C4-2B (cell line): ENCODE results near the gene ST8SIA4.

ENCODE experiments used
- ZFX ChIP-seq: fragments of 450-650 bp; IDR thresholded peaks from 2 replicates; pipeline ENCODE4 v1.6.1; 2017
- TF ChIP-seq, protein P1 (sequence below): fragments of 450-650 bp; conservative IDR thresholded peaks from 2 replicates; pipeline ENCODE4 v1.5.1; 2017; ENCODE audit warnings: mild to moderate bottlenecking

DNA sequence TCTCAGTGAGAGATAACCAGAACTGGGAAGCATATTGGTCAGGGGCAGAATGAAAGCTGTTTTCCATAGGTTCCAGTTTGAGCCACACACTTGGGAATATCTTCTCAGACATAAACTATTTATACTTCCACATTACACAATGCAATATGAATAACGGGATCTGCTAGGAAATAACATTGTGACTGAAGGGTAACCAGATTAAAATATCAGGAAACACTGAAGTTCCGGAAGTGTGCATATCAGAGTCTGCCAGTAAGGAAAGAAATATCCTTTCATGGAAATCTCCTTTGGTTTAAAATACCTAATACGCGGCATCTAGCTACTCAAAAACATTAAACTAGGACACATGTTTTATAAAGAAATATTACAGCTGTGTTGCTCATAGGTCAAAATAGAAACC is 56.3 kb downstream of the ST8SIA4 start:
- TF ChIP-seq, protein P1, sequence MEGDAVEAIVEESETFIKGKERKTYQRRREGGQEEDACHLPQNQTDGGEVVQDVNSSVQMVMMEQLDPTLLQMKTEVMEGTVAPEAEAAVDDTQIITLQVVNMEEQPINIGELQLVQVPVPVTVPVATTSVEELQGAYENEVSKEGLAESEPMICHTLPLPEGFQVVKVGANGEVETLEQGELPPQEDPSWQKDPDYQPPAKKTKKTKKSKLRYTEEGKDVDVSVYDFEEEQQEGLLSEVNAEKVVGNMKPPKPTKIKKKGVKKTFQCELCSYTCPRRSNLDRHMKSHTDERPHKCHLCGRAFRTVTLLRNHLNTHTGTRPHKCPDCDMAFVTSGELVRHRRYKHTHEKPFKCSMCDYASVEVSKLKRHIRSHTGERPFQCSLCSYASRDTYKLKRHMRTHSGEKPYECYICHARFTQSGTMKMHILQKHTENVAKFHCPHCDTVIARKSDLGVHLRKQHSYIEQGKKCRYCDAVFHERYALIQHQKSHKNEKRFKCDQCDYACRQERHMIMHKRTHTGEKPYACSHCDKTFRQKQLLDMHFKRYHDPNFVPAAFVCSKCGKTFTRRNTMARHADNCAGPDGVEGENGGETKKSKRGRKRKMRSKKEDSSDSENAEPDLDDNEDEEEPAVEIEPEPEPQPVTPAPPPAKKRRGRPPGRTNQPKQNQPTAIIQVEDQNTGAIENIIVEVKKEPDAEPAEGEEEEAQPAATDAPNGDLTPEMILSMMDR = no peak
- TF ChIP-seq ZFX = no peak
